ENCODE results near the gene THOC2. TPM values are rescaled to one million over a fixed set of nuclear protein-coding genes. Genes with fewer than 3 reads are reported as not detected.

Gene THOC2
- total and polyA plus RNA-seq, 10 of the 15 experiments (the other 5 are each of a cell fraction or from before 2014, with no cell fraction given): 64.8 to 136 (median 75.1) TPM

DNA sequence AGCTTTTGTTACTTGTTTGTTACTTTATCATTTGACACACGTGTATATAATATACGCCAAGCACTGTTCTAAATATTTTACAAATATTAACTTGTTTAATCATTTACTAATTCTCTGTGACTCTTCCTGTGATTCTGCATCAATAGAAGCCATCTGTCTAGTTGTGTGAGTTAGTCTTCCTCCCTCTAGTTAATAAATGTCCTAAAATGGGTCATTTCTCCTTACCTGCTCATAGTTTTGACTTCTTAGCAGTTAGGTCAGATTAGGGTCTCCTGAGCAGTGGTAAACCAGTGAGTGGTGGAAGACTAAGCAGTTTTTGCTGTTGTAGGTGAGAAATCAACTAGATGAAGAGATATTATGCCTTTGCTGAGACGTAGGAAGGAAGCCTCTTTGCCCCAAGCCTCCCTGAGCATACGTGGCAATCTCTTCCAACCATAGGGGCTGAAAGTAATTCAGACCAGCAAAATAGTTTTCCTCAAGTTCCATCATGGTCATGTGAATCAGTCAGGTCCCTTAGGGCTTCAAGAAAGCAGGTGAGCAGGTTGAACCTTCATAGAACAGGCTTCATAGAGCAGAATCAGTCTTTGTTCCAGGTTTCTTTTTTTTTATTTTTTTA, 38.7 kb upstream of the THOC2 start (continued):
- TF ChIP-seq, protein P1, sequence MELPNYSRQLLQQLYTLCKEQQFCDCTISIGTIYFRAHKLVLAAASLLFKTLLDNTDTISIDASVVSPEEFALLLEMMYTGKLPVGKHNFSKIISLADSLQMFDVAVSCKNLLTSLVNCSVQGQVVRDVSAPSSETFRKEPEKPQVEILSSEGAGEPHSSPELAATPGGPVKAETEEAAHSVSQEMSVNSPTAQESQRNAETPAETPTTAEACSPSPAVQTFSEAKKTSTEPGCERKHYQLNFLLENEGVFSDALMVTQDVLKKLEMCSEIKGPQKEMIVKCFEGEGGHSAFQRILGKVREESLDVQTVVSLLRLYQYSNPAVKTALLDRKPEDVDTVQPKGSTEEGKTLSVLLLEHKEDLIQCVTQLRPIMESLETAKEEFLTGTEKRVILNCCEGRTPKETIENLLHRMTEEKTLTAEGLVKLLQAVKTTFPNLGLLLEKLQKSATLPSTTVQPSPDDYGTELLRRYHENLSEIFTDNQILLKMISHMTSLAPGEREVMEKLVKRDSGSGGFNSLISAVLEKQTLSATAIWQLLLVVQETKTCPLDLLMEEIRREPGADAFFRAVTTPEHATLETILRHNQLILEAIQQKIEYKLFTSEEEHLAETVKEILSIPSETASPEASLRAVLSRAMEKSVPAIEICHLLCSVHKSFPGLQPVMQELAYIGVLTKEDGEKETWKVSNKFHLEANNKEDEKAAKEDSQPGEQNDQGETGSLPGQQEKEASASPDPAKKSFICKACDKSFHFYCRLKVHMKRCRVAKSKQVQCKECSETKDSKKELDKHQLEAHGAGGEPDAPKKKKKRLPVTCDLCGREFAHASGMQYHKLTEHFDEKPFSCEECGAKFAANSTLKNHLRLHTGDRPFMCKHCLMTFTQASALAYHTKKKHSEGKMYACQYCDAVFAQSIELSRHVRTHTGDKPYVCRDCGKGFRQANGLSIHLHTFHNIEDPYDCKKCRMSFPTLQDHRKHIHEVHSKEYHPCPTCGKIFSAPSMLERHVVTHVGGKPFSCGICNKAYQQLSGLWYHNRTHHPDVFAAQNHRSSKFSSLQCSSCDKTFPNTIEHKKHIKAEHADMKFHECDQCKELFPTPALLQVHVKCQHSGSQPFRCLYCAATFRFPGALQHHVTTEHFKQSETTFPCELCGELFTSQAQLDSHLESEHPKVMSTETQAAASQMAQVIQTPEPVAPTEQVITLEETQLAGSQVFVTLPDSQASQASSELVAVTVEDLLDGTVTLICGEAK (IDR thresholded peaks at IDR 0.05; ENCODE audit: borderline replicate concordance): no peak
- TF ChIP-seq SMAD1 (IDR thresholded peaks at IDR 0.05; ENCODE audit: low read depth, partially characterized antibody): no peak

DNA sequence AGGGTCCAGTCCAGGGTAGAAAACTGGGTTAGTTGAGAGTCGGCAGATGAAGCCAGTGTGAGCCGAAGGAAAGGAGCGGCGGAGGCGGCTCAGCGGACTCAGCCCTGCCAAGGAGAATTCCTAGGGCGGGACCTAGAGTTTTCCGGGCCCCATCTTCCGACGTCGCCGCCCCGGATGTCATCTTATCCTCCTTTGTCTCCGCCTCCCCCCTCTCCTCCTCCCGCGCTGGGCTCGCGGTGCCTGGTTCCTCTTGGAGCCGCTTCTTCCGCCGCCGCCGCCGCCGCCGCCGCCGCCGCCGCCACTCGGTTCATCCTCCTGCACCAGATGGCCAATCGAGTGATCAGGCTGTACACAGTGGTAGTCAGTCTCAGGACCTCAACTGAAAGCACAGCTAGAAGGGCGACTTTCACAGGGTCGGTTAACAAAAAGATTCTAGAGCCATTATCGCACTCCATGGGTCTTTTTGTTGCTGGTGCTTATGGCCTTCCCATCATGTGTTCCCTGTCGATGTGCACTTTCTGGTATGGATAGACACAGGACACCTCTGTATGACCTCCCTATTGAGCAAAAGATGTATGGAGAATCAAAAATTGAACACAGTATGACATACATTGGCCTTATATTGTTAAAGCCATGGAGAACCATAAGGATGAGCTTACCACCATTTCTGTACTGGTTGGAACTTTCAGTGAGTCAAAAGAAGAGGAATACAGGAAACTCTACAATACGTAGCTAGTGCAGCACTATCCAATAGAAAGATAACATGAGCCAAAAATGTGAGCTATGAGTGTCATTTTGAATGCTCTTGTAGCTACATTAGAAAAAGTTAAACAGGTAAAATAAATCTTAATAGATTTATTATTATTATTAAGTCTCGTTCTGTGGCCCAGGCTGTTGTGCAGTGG, 32.4 kb upstream of the THOC2 start:
- SMC1A ChIA-PET (ENCODE audit: uncharacterized antibody, unreplicated experiment): interaction anchor here (0.6 to 1.3 kb wide), 4 partner anchors 9 to 266 kb away, joined by 3 to 4 read pairs (median 3); no protein-coding TSS in a partner anchor
- intact Hi-C loops (cut with micrococcal nuclease; ENCODE audit: unreplicated experiment): no loop called here
- H3K9ac ChIP-seq (ENCODE audit: control insufficient read depth, insufficient read depth, low read length): peak overlapping the region; percentile 58
- in situ Hi-C loops (cut with MboI): no loop called here
- H3K27me3 ChIP-seq (replicated peaks in 1 of 2; ENCODE audit: control insufficient read depth in 2 of 2, insufficient read depth in 2 of 2, low read length in 1 of 2): no peaks in the 10 kb centered on the region
- H3K36me3 ChIP-seq (ENCODE audit: control insufficient read depth in 2 of 2, insufficient read depth in 2 of 2, low read length in 1 of 2): no peaks in the 10 kb centered on the region
- RAD21 ChIA-PET (ENCODE audit: unreplicated experiment): interaction anchor here (1.1 to 1.3 kb wide), 2 partner anchors 12 to 314 kb away, joined by 3 read pairs; no protein-coding TSS in a partner anchor
- H3K79me2 ChIP-seq (ENCODE audit: control insufficient read depth, insufficient read depth, low read length): no peaks in the 10 kb centered on the region
- CTCF ChIA-PET: interaction anchor here (1.1 to 3.1 kb wide), 2 partner anchors 12 kb away, joined by 6 to 26 read pairs; no protein-coding TSS in a partner anchor
- H3K9me3 ChIP-seq (replicated peaks; ENCODE audit: control insufficient read depth, insufficient read depth, low read length): no peaks in the 10 kb centered on the region
- POLR2A ChIA-PET: no interaction called here
- peak; percentile 97 for ATAC-seq
- peak overlapping the region; percentile 64 for H3K4me2 ChIP-seq (ENCODE audit: control insufficient read depth, insufficient read depth)
- H4K20me1 ChIP-seq (ENCODE audit: control insufficient read depth, insufficient read depth): no peaks in the 10 kb centered on the region
- no peak for DNase-seq (ENCODE audit: low read depth, low spot score)
- H3K27ac ChIP-seq (ENCODE audit: control insufficient read depth, insufficient read depth): peak overlapping the region; percentile 44; the same call in 1 of the 2 replicates
- no peaks in the 10 kb centered on the region for H3K4me1 ChIP-seq (ENCODE audit: control insufficient read depth, insufficient read depth, low read length)
- 22% methylated on average over 19 of the region's 38 CpGs for WGBS (ENCODE audit: insufficient coverage, insufficient replicate concordance, low lambda C conversion rate, missing lambda C conversion rate)
- H2AFZ ChIP-seq (ENCODE audit: control insufficient read depth, low read depth, low read length): peak overlapping the region; percentile 81
- BruUV-seq (replicated peaks): no TSS peak
- peak; percentile 41 for FAIRE-seq
- H3K4me3 ChIP-seq: peak overlapping the region; percentile 51; the same call in 1 of the 2 replicates
- TF ChIP-seq NR2F1 (conservative IDR thresholded peaks at IDR 0.05) (no peak), CBX5 (IDR thresholded peaks at IDR 0.05; ENCODE audit: low read depth) (no peak), TAF1 (IDR thresholded peaks at IDR 0.05; ENCODE audit: borderline replicate concordance, low read depth, low read length) (no peak), LARP7 (IDR thresholded peaks at IDR 0.05) (no peak), ZSCAN29 (IDR thresholded peaks at IDR 0.05) (no peak), STAT1 (conservative IDR thresholded peaks at IDR 0.05) (no peak), ZNF207 (IDR thresholded peaks at IDR 0.05; ENCODE audit: borderline replicate concordance) (no peak), IKZF2 (IDR thresholded peaks at IDR 0.05) (peak; percentile 19 to 54; a peak in 1 of 4 replicates), DPF2 (IDR thresholded peaks at IDR 0.05) (no peak), JUNB (IDR thresholded peaks at IDR 0.05) (0 out of 2 replicates have a peak, but pooled peaks have one; percentile 33), KAT2A (conservative IDR thresholded peaks at IDR 0.05; ENCODE audit: control insufficient read depth, low read depth, low read length) (no peak), ESRRA (IDR thresholded peaks at IDR 0.05; ENCODE audit: low read length) (no peak), SMARCA5 (IDR thresholded peaks at IDR 0.05) (no peak), JUND (IDR thresholded peaks at IDR 0.05; ENCODE audit: low read depth, low read length) (no peak)
- TF ChIP-seq, protein P2, sequence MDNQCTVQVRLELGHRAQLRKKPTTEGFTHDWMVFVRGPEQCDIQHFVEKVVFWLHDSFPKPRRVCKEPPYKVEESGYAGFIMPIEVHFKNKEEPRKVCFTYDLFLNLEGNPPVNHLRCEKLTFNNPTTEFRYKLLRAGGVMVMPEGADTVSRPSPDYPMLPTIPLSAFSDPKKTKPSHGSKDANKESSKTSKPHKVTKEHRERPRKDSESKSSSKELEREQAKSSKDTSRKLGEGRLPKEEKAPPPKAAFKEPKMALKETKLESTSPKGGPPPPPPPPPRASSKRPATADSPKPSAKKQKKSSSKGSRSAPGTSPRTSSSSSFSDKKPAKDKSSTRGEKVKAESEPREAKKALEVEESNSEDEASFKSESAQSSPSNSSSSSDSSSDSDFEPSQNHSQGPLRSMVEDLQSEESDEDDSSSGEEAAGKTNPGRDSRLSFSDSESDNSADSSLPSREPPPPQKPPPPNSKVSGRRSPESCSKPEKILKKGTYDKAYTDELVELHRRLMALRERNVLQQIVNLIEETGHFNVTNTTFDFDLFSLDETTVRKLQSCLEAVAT (IDR thresholded peaks at IDR 0.05): no peak

Measured in GM12878 (cell line).